ENCODE measurements around the gene CAMTA1. TPM values are rescaled to one million over a fixed set of nuclear protein-coding genes. Genes with fewer than 3 reads are reported as not detected.

The CAMTA1 gene
- total RNA-seq, 1 donor from 2014 or later, result 77.6 TPM

DNA sequence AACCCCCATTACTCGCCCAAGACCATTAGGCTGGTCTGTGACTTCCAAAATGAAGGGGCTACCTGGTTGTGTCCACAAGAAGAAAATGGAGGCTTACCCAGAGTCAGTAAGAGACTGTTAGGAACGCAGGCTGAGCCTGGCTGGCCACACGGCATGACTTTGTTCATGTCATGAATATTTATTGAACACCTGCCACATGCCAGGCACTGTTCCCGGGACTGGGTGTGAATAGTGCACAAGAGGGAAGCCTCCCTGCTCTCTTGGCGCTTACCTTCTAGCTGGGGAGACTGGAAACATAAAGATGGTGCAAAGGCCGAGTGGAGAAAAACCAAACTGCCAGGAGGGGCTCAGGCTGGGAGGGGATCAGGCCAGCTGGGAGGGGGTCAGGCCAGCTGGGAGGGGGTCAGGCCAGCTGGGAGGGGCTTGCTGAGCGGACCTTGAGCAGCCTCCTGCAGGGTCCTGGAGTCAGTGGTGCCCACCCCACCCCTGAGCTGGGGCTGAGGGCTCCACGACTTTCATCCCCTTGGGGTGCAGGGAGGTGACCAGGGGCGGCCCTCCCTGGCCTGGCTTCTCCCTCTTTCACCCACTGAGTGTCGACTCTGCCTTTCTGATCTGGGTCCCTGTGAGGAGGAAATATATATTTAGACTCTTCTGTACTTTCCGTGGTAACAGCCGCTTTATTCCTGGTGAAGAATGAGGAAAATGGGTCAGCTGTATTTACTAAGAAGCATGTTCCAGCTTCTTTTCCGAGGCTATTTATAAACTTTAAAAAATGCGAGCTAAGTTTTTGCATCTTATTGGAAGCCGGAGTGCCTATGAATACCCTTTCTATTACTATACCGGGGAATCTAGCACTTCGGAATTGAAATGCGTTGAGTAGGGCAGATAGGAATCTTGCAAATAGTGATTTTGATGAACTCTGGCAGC is 139.0 kb downstream of the CAMTA1 start:
- H2AFZ ChIP-seq (ENCODE audit: low read depth, low read length), result no peak overlapping the region
- no peaks in the 10 kb centered on the region for H4K20me1 ChIP-seq (ENCODE audit: insufficient read depth, low read length)
- H3K4me3 ChIP-seq (ENCODE audit: insufficient read depth, low read depth, low read length), result no peak overlapping the region
- H3K36me3 Mint-ChIP-seq (ENCODE audit: low read depth, unreplicated experiment), result peaks cover 3% of the 10 kb centered on the region
- no peak overlapping the region for H3K4me3 Mint-ChIP-seq (ENCODE audit: unreplicated experiment)
- H3K9me3 ChIP-seq (ENCODE audit: insufficient read depth, low read depth, low read length), result no peaks in the 10 kb centered on the region
- no peak for DNase-seq (ENCODE audit: low read depth)
- no peaks in the 10 kb centered on the region for H3K36me3 ChIP-seq (ENCODE audit: insufficient read depth, low read length)
- no peak overlapping the region for H3K4me2 ChIP-seq (ENCODE audit: low read length)
- H3K9ac ChIP-seq (ENCODE audit: low read length), result no peak overlapping the region
- no peak for FAIRE-seq
- H3K27ac Mint-ChIP-seq (ENCODE audit: unreplicated experiment), result no peak overlapping the region
- peaks cover 16% of the 10 kb centered on the region for H3K27me3 Mint-ChIP-seq (ENCODE audit: low read depth, unreplicated experiment)
- peaks cover 5% of the 10 kb centered on the region for H3K4me1 Mint-ChIP-seq (ENCODE audit: low read depth, unreplicated experiment)
- H3K27me3 ChIP-seq (ENCODE audit: insufficient read depth, low read length), result peaks cover 18% of the 10 kb centered on the region
- TF ChIP-seq, protein P1, sequence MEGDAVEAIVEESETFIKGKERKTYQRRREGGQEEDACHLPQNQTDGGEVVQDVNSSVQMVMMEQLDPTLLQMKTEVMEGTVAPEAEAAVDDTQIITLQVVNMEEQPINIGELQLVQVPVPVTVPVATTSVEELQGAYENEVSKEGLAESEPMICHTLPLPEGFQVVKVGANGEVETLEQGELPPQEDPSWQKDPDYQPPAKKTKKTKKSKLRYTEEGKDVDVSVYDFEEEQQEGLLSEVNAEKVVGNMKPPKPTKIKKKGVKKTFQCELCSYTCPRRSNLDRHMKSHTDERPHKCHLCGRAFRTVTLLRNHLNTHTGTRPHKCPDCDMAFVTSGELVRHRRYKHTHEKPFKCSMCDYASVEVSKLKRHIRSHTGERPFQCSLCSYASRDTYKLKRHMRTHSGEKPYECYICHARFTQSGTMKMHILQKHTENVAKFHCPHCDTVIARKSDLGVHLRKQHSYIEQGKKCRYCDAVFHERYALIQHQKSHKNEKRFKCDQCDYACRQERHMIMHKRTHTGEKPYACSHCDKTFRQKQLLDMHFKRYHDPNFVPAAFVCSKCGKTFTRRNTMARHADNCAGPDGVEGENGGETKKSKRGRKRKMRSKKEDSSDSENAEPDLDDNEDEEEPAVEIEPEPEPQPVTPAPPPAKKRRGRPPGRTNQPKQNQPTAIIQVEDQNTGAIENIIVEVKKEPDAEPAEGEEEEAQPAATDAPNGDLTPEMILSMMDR (IDR thresholded peaks at IDR 0.05; ENCODE audit: insufficient read depth, low read depth, low read length), result no peak
- no peak overlapping the region for H3K27ac ChIP-seq (ENCODE audit: low read depth, low read length)
- peaks cover 16% of the 10 kb centered on the region for H3K9me3 Mint-ChIP-seq (ENCODE audit: unreplicated experiment)
- no peaks in the 10 kb centered on the region for H3K79me2 ChIP-seq (ENCODE audit: insufficient read depth, low read length)
- peaks cover 2% of the 10 kb centered on the region for H3K4me1 ChIP-seq (ENCODE audit: insufficient read depth, low read length)

DNA sequence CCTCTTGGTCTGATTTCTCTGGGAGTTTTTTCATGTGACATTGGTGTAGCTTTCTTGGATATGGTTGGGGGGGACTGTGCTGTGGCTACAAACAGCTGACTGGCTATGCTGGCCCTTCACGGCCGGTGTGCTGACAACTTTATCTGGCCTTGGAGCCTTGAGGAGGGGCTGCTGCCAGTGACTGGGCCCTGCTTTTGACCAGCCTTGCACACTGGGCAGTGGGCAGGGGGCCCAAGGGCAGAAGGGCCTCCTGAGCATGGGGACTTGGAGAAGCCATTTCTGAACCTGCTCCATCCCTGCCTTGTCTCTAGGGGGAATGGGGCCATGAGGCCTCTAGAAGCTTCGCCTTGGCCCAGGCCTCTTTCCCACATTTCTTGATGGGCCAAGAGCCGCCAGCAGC is 139.6 kb downstream of the CAMTA1 start:
- Mint-ChIP-seq H3K9me3 (ENCODE audit: unreplicated experiment) (peaks cover 14% of the 10 kb centered on the region), H3K36me3 (ENCODE audit: low read depth, unreplicated experiment) (peaks cover 5% of the 10 kb centered on the region), H3K4me3 (ENCODE audit: unreplicated experiment) (no peak overlapping the region), H3K4me1 (ENCODE audit: low read depth, unreplicated experiment) (peaks cover 5% of the 10 kb centered on the region), H3K27me3 (ENCODE audit: low read depth, unreplicated experiment) (peaks cover 16% of the 10 kb centered on the region), H3K27ac (ENCODE audit: unreplicated experiment) (no peak overlapping the region)
- TF ChIP-seq, protein P1 (IDR thresholded peaks at IDR 0.05; ENCODE audit: insufficient read depth, low read depth, low read length), result no peak
- no peak for TF ChIP-seq EZH2 (IDR thresholded peaks at IDR 0.05; ENCODE audit: insufficient read depth, low read length)
- FAIRE-seq, result no peak
- H3K4me2 ChIP-seq (ENCODE audit: low read length), result no peak overlapping the region
- peaks cover 21% of the 10 kb centered on the region for H3K27me3 ChIP-seq (ENCODE audit: insufficient read depth, low read length)
- no peaks in the 10 kb centered on the region for H3K36me3 ChIP-seq (ENCODE audit: insufficient read depth, low read length)
- H2AFZ ChIP-seq (ENCODE audit: low read depth, low read length), result no peak overlapping the region
- H3K27ac ChIP-seq (ENCODE audit: low read depth, low read length), result no peak overlapping the region
- H3K4me3 ChIP-seq (ENCODE audit: insufficient read depth, low read depth, low read length), result no peak overlapping the region
- no peak overlapping the region for H3K9ac ChIP-seq (ENCODE audit: low read length)
- DNase-seq (ENCODE audit: low read depth), result no peak
- H3K9me3 ChIP-seq (ENCODE audit: insufficient read depth, low read depth, low read length), result no peaks in the 10 kb centered on the region
- peaks cover 2% of the 10 kb centered on the region for H3K4me1 ChIP-seq (ENCODE audit: insufficient read depth, low read length)
- H4K20me1 ChIP-seq (ENCODE audit: insufficient read depth, low read length), result no peaks in the 10 kb centered on the region
- no peaks in the 10 kb centered on the region for H3K79me2 ChIP-seq (ENCODE audit: insufficient read depth, low read length)

DNA sequence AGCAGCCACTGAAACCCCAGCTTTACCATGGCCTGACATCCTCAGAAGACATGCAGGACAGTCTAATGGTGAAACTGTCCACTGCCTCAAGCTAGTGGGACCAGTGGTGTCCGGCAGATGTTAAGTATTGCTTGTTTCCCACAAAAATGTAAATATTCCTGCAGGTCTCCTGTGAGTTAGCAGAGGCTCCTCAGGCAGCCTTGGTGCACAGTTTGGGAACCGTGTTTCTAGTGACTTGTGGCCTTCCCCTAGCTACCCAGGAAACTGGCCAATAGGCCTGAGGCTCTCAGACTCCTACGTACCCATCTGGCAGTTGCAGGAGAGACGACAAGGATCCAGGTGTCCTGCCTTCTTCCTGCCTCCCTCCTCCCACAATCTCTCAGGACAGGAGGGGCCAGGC is 142.4 kb downstream of the CAMTA1 start:
- DNase-seq (ENCODE audit: low read depth) (no peak), FAIRE-seq (no peak)
- Mint-ChIP-seq H3K36me3 (ENCODE audit: low read depth, unreplicated experiment) (peaks cover 5% of the 10 kb centered on the region), H3K27ac (ENCODE audit: unreplicated experiment) (no peak overlapping the region), H3K9me3 (ENCODE audit: unreplicated experiment) (no peaks in the 10 kb centered on the region), H3K27me3 (ENCODE audit: low read depth, unreplicated experiment) (peaks cover 22% of the 10 kb centered on the region), H3K4me1 (ENCODE audit: low read depth, unreplicated experiment) (peaks cover 5% of the 10 kb centered on the region), H3K4me3 (ENCODE audit: unreplicated experiment) (no peak overlapping the region)
- Histone ChIP-seq H3K9me3 (ENCODE audit: insufficient read depth, low read depth, low read length) (no peaks in the 10 kb centered on the region), H3K27me3 (ENCODE audit: insufficient read depth, low read length) (peaks cover 21% of the 10 kb centered on the region), H3K36me3 (ENCODE audit: insufficient read depth, low read length) (no peaks in the 10 kb centered on the region), H4K20me1 (ENCODE audit: insufficient read depth, low read length) (no peaks in the 10 kb centered on the region), H3K9ac (ENCODE audit: low read length) (no peak overlapping the region), H3K4me2 (ENCODE audit: low read length) (no peak overlapping the region), H3K27ac (ENCODE audit: low read depth, low read length) (no peak overlapping the region), H3K4me1 (ENCODE audit: insufficient read depth, low read length) (no peaks in the 10 kb centered on the region), H3K79me2 (ENCODE audit: insufficient read depth, low read length) (no peaks in the 10 kb centered on the region), H2AFZ (ENCODE audit: low read depth, low read length) (no peak overlapping the region), H3K4me3 (ENCODE audit: insufficient read depth, low read depth, low read length) (no peak overlapping the region)
- no peak for TF ChIP-seq EZH2 (IDR thresholded peaks at IDR 0.05; ENCODE audit: insufficient read depth, low read length)
- TF ChIP-seq, protein P1 (IDR thresholded peaks at IDR 0.05; ENCODE audit: insufficient read depth, low read depth, low read length), result no peak

Data from astrocyte (in vitro differentiated cells and primary cell).